Hindlimb muscle (tissue), 1 donor: ENCODE data around the gene DTNBP1. TPM values are rescaled to one million over a fixed set of nuclear protein-coding genes. Genes with fewer than 3 reads are reported as not detected.

Experiments used
- DNase-seq: peaks from one replicate; pipeline ENCODE4 v3.0.0-alpha.2; 2013
- polyA plus RNA-seq: library from polyadenylated mRNA; unstranded; fragments of 120-200 nt; gene quantifications from one replicate; pipeline ENCODE4 v1.2.1, GENCODE V29; 2013; ENCODE audit not compliant: insufficient read length

Gene DTNBP1
- polyA plus RNA-seq, 1 donor = 21.3 TPM

- DNase-seq = no peak
These were observed 150.7 kb downstream of the DTNBP1 start for GRCh38 chr6:15512126-15512525.

GRCh38 chr6:15511248-15512125 is 151.3 kb downstream of the DTNBP1 start:
- no peak for DNase-seq

DNA sequence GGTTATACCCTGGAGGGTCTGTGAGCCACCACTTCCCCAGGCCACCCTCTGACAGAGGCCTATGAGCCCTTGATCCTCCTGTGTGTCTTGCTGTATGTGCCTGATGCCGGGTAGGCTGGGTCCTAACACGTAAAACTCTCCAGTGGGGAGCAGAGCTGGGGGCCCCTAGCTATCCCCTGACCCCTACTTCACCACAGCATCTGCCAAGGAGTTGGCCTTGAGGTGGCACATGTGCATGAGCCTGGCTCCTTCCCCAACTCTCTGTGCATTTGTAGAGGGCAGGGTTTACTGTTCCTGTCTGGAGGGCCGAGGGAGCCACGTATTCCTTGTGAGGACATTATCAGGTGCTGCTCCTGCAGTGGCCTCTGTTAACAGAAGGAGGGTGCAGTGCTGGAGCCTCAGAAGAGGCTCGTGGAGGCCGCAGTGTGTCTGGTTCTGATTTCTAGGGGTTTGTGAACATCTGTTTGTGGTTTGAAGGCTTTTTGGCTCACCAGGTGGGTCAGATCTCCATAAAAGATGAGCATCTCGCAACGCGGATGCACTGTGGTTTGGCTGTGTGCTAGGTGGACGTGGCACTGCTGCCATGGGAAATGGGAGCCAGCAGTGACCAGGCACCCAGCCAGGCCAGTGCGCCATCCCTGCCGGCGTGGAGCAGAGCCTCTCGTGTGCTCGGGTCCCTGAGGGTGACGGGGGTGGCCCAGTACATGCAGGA is 152.1 kb downstream of the DTNBP1 start:
- DNase-seq = no peak

GRCh38 chr6:15510121-15510520 is 152.7 kb downstream of the DTNBP1 start:
- DNase-seq = no peak

GRCh38 chr6:15509335-15509933 is 153.4 kb downstream of the DTNBP1 start:
- DNase-seq = no peak

DNA sequence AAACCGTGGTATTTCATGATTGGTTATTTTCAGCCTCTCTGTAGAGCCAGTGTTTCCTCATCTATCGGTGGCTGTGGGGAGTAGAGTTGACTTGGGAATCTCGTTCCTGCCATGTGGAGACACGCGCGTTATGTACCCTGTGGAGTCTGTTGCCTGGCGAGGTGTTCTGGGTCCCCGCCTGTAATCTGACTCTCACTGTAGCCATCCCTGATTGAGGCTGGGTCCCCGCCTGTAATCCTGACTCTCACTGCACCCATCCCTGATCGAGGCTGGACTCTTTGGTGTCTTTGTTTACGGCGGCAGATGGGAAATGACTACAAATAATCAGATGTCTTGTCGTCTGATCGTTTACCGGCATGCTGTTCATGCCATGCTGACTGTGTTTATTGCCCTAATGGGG is 153.9 kb downstream of the DTNBP1 start:
- no peak for DNase-seq

DNA sequence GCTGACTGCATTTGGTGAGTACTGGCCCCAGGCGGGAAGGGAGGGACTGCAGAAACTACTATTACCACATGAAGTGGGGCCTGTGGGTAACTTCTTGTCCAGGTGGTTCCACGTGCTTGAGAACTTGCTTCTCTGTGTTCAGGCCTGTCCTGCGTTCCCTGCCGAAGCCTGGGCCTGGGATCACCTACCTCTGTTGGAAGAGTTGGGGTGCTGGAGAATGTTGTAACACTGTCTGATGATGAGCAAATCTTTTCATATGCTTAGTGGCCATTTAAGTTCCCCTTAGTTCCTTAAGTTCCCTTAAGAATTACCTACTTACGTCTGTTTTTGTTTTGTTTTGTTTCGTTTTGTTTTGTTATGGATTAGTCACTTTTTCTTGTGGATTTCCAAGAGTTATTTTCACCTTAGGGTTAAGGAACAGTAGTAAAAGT is 154.4 kb downstream of the DTNBP1 start:
- no peak for DNase-seq

DNA sequence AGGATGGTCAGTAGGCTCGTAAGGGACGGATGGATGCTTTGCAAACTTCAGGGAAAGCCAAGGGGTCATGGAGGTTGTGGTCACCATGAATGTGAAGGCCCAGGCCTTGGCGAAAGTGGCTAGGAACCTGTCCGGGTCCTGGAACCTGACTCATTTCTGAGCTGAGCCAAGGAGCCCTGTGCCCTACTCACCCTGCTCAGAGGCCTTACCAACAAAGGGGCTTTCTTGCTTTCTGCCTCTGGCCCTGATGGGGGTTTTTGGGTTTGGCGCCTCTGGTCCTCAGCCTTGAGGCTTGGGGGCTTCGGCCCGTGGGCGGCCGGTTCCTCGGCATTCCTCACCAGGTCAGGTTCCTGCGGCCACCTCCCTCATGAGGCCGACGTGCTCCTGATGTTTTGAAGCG is 155.1 kb downstream of the DTNBP1 start:
- no peak for DNase-seq

DNA sequence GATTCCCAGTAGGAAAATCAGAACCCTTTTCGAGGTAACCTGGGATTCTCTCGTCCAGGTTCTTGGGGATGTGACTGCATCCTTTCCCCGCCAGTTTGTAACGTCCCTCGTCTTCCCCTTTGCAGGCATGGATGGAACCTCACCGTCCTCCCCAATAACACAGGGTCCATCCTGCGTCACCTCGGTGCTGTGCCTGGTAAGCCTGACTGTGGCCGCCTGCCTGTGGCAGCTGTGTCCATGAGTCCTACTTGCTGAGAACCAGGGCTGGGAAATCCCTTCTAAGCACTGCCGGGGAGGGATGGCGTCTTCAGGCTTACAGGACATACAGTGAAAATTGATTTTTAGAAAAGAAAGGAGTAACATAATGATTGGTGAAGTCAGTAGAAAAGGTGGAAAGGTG is 155.6 kb downstream of the DTNBP1 start:
- no peak for DNase-seq

GRCh38 chr6:15506066-15506465 is 156.8 kb downstream of the DTNBP1 start:
- DNase-seq = no peak

DNA sequence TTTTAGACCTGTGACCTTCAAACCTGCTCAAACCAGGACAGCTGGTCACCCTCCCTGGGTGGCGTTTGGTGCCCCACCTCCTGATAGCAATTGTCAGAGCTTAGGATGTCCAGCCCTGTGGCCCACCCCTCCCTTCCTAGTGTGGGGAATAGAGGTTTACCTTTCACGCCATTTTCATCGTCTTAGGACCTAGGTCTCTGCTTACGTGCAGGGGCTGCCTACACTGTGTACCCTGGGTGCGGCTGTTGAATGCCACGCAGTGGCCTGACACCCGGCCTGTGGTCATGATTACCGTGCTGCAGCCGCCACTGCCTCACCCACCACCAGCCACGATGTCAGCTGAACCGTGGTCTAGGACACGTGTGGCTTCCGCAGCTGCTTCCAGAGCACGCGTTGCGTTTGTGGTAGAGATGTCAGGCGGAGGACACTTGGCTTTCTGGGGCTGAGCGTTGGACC is 157.3 kb downstream of the DTNBP1 start:
- DNase-seq = no peak

DNA sequence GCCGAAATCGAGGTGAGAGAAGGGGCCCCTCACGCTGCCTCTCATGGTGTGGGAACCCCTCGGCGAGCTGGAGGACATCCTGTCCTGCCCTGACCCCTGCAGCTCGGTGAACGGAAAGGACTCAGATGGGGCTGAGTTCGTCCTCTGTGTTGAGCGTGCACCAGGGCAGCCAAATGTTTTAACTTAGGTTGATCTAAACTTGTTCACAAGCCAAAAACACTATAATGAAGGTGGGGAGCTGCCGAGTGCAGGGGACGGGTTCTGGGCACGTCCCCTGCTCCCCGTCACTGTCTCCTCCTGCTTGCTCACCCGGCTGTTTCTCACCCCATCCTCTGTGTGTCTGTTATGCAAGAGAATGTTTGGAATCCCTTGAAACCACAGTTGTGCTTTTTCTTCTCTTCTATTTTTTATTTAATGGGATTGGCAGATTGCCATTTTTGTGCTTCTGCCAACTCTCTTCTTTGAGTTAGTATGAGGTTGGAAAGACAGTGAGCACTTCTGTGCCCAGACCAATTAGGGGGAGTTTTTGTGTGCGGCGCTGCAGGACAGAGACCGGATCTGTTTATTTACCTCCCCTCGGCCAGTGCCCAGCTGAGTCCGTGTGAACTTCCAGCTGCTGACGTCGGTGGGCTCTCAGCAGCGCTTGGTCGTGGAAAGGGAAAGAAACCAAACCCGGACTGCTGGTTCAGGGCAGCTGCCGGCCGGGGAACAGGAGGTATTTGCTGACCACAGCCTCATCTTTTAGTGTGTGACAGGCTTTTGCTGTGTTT is 158.1 kb downstream of the DTNBP1 start:
- peak; percentile 83 for DNase-seq

GRCh38 chr6:15504040-15504495 is 158.8 kb downstream of the DTNBP1 start:
- peak; percentile 35 for DNase-seq

- no peak for DNase-seq
These were observed 159.5 kb downstream of the DTNBP1 start for GRCh38 chr6:15503346-15503680.

- no peak for DNase-seq
These were observed 160.1 kb downstream of the DTNBP1 start for GRCh38 chr6:15502446-15503345.

GRCh38 chr6:15501826-15502445 is 160.9 kb downstream of the DTNBP1 start:
- DNase-seq = peak; percentile 36

GRCh38 chr6:15500901-15501825 is 161.7 kb downstream of the DTNBP1 start:
- DNase-seq = no peak

DNA sequence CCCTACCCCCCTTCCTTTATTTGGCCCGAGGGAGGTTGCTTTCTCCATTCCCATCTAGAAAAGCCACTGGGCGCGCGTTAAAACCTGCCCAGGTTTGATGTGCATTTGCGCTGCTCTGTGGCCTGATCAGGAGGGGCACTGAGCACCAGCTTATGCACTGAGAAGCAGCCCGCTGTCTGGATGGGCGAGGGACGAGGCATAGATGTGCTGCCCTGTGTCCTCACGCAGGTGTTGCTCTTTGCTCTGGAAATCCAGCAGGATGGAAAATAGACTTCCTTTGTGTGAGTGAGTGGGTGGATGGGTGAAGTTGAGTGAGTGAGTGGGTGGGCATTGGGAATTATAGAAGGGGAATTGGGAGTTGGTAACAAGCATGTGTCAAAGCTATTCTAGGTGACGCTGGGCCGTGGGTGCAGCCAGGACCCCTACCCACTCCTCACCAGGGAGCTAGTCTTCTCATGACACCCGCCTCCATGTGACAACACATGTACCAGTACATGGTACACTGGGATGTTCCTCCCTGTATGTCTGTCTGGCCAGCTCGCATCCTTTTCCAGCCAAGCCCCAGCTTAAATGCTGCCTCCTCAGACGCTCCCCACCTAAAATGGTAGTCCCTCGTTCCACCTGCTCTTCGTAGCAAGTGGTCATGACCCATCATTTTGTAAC is 162.6 kb downstream of the DTNBP1 start:
- no peak for DNase-seq

- no peak for DNase-seq
These were observed 163.2 kb downstream of the DTNBP1 start for GRCh38 chr6:15499591-15499990.
